ENCODE data around the gene MLIP.

MLIP gene

DNA sequence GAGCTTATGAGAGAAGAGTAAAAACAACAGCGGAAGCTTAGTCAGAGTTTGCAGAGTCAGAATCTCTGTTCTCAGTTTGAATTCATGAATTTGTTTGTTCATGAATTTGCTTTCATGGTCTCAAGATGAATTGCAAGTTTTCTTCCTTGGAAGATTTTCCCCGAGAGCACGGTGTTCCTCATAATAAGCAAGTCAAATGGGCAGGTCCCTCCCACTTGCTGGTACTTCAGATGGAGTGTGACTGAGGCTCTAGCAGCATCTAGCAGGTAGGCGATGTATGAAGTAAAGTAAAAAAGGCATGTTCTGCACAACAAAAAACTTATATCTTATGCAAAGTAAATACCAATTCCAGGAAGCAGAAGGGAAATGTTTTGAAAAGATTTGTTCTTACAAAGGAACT, 15.5 kb upstream of the MLIP start:
- DNase-seq (ENCODE audit: low spot score) = no peak
- TF ChIP-seq, protein P1, sequence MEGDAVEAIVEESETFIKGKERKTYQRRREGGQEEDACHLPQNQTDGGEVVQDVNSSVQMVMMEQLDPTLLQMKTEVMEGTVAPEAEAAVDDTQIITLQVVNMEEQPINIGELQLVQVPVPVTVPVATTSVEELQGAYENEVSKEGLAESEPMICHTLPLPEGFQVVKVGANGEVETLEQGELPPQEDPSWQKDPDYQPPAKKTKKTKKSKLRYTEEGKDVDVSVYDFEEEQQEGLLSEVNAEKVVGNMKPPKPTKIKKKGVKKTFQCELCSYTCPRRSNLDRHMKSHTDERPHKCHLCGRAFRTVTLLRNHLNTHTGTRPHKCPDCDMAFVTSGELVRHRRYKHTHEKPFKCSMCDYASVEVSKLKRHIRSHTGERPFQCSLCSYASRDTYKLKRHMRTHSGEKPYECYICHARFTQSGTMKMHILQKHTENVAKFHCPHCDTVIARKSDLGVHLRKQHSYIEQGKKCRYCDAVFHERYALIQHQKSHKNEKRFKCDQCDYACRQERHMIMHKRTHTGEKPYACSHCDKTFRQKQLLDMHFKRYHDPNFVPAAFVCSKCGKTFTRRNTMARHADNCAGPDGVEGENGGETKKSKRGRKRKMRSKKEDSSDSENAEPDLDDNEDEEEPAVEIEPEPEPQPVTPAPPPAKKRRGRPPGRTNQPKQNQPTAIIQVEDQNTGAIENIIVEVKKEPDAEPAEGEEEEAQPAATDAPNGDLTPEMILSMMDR (IDR thresholded peaks at IDR 0.05) = no peak
- H3K27ac ChIP-seq = no peak overlapping the region
- H3K4me3 ChIP-seq = no peak overlapping the region

DNA sequence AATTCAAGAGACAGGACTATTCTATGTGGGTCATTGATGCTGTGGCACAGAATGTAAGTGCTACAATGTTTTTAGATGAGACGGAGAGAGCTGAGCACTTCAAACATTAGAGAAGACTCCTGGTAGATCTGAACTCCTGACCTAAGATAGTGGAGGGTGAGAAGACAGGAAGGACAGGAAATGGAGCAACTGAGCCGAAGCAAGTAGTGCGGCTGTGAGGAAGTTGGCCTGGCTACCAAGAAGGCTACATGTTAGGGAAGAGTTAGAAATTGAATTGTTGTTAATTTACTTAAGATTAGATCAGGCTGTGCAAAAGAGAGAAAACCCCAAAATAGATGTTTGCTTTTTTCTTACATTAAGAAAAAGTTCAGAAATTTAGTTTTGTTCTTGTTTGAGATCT, 14.4 kb upstream of the MLIP start:
- Histone ChIP-seq H3K27ac (no peak overlapping the region), H3K4me3 (no peak overlapping the region)
- TF ChIP-seq, protein P1 (IDR thresholded peaks at IDR 0.05) = no peak
- DNase-seq (ENCODE audit: low spot score) = no peak

- DNase-seq (ENCODE audit: low spot score) = no peak
- no peak overlapping the region for H3K4me3 ChIP-seq
- H3K27ac ChIP-seq = no peak overlapping the region
- TF ChIP-seq, protein P1 (IDR thresholded peaks at IDR 0.05) = no peak
Observed at GRCh38 chr6:54097753-54098152, 13.5 kb upstream of the MLIP start.

DNA sequence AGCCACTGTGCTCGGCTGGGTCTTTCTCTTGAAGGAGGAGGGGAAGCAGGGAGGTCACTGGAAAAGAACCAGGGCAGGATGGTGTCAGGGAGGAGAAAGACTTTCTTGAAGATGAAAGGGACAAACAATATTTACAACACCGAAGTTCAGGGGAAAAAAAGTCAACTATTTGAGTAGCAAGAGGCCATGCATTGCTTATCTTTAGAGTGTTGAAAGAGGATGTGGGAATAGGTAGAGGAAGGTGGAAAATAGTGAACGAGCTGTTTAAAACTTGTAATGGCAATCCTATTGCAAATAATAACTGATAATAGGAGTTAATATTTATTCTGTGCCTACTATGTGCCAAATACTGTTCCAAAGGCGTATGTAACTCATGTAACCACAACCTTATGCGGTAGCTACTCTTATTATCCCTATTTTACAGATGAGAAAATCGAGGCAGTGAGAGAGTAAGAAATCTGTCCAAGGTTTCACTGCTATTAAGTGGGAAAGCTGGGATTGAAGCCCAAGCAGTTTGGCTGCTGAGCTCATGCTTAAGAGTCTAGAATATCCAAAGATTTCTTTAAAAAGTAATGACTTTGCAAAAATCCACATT, 12.7 kb upstream of the MLIP start:
- TF ChIP-seq, protein P1 (IDR thresholded peaks at IDR 0.05) = no peak
- Histone ChIP-seq H3K27ac (no peak overlapping the region), H3K4me3 (no peak overlapping the region)
- no peak for DNase-seq (ENCODE audit: low spot score)

- TF ChIP-seq, protein P1 (IDR thresholded peaks at IDR 0.05) = no peak
- Histone ChIP-seq H3K27ac (no peak overlapping the region), H3K4me3 (no peak overlapping the region)
Observed at GRCh38 chr6:54099225-54099624, 12.0 kb upstream of the MLIP start.

GRCh38 chr6:54100411-54101006, 10.7 kb upstream of the MLIP start:
- TF ChIP-seq, protein P1 (IDR thresholded peaks at IDR 0.05) = no peak
- DNase-seq (ENCODE audit: low spot score) = no peak
- no peak overlapping the region for H3K27ac ChIP-seq
- H3K4me3 ChIP-seq = no peak overlapping the region

More at GRCh38 chr6:54099225-54099624, 12.0 kb upstream of the MLIP start:
- DNase-seq (ENCODE audit: low spot score) = no peak

GRCh38 chr6:54102238-54102637, 9.0 kb upstream of the MLIP start:
- H3K4me3 ChIP-seq = no peak overlapping the region
- no peak overlapping the region for H3K27ac ChIP-seq
- TF ChIP-seq, protein P1 (IDR thresholded peaks at IDR 0.05) = no peak
- no peak for DNase-seq (ENCODE audit: low spot score)
